Measurements from ENCODE around the gene CNTLN.

- TF ChIP-seq CTCF (conservative IDR thresholded peaks at IDR 0.05; ENCODE audit: low read depth in 2 of 2) (no peak), EZH2 (IDR thresholded peaks at IDR 0.05; ENCODE audit: low read depth, unreplicated experiment) (no peak), NANOG (IDR thresholded peaks at IDR 0.05; ENCODE audit: borderline replicate concordance) (no peak), POLR2AphosphoS5 (IDR thresholded peaks at IDR 0.05; ENCODE audit: low read depth) (no peak)
Measured at GRCh38 chr9:17230646-17231045, 95.8 kb downstream of the CNTLN start.
